GM19240 (cell line): ENCODE data around the gene FAM9B.

ENCODE experiments used
- DNase-seq: peaks from one replicate; pipeline ENCODE4 v3.0.0; 2011; ENCODE audit warnings: low spot score; ENCODE audit not compliant: insufficient read length

Gene FAM9B

DNA sequence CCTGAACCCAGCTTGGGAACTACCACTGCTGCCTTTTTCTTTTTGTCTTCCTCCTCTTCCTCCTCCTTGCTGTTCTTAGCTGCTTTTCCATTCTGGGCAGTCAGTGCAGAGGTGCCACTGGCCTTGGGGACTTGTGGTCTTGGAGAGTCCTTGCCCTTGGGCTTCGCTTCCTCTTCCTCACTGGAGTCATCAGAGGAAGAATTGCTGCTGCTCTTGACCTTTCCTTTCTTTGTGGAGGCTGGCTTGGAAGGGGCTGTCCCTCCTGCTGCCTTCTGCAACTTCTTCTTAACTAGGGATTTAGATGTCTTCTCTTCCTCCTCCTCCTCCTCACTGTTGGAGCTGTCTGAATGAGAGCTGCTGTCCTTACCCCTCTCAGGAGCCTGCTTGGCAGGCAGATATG lies 53.2 kb downstream of the FAM9B start:
- DNase-seq, result no peak
